SIG-M5 treated with dmso at 0.1 percent for 504 hours (cell line): Measurements from ENCODE around the gene C9orf152.

ENCODE experiments used
- DNase-seq: peaks from one replicate; lab custom pipeline; 2025; ENCODE audit not compliant: unreplicated experiment; lab: John Stamatoyannopoulos, UW

C9orf152 gene

GRCh38 chr9:110183208-110184145, 24.5 kb downstream of the C9orf152 start:
- peak; percentile 59 for DNase-seq

GRCh38 chr9:110180511-110181434, 27.2 kb downstream of the C9orf152 start:
- no peak for DNase-seq

DNA sequence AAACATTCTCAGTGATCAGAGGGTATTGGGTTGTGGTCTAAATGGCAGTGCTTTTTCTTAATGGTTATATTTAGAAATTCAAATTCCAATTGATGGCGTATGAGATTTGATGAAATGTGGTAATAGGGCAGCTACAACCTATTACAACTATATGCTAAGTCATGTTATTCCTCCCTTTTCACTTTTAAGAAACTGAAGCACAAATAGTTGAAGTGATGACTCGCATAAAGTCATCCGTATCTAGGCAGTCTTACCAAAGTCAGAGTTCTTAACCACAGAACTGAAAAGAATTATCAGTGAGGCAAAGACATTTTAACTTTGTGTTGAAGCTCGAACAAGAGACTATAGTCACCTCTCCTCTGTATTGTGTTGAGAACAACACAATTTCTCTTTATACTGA, 28.2 kb downstream of the C9orf152 start:
- DNase-seq = no peak

DNA sequence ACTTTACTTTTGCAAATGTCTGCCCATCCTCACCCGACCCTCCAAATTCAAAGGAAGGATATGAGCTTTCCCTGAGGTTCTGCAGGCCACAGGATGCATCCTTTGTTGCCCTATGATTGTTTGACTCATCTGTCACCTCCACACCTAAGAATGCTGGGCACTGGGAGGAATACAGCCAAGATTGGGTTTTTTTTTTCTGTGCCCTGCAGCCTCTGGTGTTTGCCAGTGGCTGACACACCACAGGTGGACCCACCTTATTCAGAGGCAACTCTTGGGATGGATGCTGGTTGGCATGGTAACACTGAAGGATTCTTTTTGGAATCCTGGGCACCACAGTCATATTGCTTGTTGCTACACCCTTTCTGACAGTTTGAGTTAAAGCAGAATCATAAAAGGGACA, 29.7 kb downstream of the C9orf152 start:
- no peak for DNase-seq

DNA sequence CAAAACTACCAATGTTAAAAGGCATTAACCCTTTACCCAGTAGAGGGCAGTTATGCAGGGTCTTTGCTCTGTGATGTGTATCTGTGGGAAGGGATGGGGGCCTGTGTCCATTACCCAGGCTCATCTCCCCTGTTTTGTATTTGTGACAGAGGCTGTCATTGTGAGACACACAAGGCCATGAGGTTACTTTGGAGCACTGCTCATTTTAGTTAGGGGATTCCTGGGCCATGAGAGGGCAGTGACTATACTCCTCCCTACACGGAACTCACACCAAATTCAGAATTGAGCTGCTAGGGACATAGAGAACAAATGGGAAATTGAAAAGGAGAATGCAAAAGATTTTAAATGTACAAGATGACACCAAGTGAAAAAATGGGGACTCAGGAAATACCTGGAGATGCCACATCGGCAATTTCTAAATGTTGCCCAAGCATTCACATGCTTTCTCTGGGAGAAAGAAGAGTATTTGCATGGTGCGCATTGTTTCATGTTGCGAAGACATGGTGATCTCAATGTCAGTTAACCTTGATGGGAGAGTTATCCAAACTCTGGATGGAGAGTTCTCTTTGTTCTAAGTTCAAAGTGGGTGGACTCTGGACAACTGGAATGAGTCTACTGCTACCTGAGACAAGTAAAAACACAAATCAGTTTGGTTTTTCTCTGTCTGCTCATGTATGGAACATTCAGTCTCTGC, 32.5 kb downstream of the C9orf152 start:
- no peak for DNase-seq

- no peak for DNase-seq
Measured at GRCh38 chr9:110173322-110173642, 34.7 kb downstream of the C9orf152 start.

DNA sequence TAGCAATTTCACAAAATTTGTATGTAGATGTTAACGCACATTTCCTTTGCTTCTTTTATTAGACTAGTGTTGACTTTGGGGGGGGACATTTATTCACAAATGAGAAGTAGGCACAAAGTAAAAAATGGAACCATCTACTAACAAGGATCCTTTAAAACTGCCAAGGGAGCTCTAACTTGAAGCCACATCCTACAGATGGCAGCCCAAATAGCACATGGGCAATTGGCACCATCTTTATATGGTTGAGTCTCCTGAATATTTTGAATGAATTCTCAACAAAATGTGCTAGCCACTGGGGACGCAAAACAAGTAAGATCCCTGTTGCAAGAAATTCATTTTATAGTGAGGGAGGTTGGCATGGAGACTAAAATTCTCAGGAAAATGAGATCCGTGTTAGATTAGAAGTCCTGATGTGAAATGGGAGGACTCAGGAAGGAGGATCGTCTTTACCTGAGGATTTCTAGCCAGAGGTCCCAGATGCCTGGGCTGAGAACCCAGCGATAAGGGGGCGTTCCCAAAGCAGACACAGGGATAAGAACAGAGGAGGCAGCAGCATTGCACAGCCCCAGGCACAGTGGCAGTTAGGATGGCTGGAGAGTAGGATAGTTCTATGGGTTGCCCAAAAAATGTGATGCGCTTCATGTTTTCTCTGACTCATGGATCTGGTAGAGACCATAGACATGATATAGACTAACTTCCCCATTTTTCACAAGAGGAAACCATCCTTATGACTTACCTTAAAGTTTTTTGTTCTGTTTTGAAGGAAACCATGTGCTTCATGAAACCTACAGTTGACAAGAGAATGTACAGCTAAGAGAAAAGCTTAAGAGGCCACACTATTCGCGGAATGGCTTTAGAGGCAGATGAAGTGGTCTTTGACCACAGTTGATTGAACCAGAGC, 37.4 kb downstream of the C9orf152 start:
- DNase-seq = peak; percentile 59

DNA sequence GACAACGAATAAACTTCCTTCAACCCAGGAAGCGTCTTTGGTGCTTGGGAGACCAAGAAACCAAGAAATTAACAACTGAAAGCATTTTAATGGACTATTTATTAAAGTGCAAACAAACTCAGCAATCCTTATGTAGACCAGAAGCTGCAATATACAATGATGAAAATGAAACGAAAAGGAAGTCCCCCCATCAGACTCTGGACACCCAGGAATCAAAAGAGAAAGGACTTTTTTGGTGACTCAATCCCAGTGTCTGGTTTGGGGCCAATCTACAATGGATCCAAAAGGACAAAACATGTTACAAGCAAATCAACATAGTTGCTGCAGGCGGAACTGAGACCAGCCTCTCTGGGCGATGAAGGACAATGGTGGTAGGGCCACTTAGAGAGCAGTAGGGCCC, 39.5 kb downstream of the C9orf152 start:
- no peak for DNase-seq

GRCh38 chr9:110161940-110162339, 46.0 kb downstream of the C9orf152 start:
- no peak for DNase-seq

DNA sequence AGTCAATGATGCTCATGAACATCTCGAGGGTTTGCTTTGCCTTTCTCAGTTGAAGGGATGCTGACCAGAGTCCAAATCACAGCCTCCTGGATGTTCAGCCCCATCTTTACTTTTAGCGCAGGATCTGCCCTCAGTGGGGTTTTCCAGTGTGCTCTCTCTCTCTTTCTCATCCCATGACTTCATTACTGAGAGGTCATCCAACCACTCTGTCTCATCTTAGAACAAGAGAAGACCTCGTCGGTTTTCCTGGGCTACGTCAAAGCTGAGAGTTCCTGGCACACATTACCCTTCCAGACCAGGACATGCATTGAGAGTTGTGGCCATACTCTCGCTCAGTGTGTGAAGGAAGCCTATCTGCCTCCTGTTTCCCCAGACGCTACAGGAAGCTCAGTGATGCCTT, 47.3 kb downstream of the C9orf152 start:
- no peak for DNase-seq

DNA sequence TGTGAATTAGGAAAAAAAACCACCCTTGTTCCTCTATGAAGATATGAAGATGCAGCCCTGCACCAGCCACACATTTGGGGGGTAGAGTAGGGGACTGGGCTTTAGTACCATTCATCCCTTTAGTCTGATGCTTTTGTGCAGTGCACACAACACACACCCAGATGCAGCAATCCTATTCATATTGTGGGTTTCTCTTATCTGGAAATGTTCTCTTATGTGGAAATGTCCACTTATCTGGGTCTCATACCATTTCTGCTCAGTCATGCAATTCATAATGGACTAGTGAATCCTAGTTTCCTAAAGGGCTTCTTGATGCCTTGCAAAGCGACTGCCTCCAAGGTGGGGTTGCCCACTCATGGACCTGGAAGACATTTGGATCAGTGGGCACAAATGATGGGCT, 47.8 kb downstream of the C9orf152 start:
- no peak for DNase-seq

GRCh38 chr9:110157823-110158664, 49.9 kb downstream of the C9orf152 start:
- DNase-seq = no peak

GRCh38 chr9:110156902-110157301, 51.1 kb downstream of the C9orf152 start:
- DNase-seq = peak; percentile 93

- DNase-seq = no peak
Measured at GRCh38 chr9:110156416-110156815, 51.5 kb downstream of the C9orf152 start.

DNA sequence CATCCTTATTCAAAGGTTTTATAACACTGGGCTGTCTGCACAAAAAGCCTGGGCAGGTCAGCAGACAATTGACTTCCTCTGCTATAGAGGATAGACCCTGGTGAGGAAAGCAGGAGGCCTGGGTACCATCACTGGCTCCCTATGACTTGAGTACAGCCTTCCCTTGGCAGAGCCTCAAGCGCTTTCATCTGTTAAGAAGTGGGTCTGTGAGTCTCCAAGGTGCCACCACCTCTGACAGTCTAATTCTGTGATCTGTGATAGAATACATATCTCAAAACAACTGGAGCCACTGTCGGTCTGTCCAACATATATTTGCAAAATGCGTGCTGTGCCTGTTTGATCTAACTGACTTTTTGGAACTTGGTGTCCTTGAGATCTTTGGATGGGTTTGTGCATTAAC, 52.2 kb downstream of the C9orf152 start:
- DNase-seq = no peak

GRCh38 chr9:110153431-110153830, 54.5 kb downstream of the C9orf152 start:
- peak; percentile 23 for DNase-seq

DNA sequence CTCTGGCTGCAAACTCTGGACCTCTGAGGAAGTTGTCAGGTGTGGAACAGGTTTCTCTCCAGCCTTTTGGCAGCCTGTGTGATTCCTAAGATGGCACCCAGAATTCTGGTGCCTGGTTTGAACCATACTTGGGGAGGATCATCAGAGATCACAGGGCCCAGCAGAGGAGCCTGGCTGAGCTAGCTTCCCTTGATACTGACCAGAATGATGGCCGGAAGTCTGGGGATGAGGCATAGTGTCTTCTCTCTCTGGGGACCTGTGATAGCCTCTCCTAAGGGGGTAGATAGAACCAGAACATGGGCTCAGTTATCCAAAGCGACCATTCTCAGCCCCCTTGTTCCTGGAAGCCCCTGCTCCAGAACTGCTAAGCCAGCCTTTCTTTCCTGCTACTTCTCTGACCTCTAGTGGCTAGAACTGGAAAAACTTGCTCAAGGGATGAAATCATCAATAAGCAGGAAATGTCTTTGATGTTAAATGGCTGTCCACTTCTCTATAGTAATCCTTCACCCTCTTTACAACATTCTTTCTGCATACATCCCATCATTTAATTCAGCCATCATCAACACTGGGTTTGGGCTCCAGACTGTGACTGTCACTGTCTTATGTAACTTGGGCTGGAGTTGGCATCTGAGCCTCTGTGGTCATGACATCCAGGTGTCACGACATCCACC, 55.1 kb downstream of the C9orf152 start:
- peak; percentile 69 for DNase-seq
